SH-SY5Y (cell line): Measurements from ENCODE around the gene CACNA1B.

Experiments used
- GATA2 ChIP-seq: IDR thresholded peaks from 2 replicates; pipeline ENCODE4 v1.6.1; 2011; ENCODE audit warnings: mild to moderate bottlenecking, low read depth, low read length
- GATA3 ChIP-seq: IDR thresholded peaks from 2 replicates; pipeline ENCODE4 v1.6.1; 2011; ENCODE audit warnings: low read depth, mild to moderate bottlenecking, low read length, moderate library complexity

DNA sequence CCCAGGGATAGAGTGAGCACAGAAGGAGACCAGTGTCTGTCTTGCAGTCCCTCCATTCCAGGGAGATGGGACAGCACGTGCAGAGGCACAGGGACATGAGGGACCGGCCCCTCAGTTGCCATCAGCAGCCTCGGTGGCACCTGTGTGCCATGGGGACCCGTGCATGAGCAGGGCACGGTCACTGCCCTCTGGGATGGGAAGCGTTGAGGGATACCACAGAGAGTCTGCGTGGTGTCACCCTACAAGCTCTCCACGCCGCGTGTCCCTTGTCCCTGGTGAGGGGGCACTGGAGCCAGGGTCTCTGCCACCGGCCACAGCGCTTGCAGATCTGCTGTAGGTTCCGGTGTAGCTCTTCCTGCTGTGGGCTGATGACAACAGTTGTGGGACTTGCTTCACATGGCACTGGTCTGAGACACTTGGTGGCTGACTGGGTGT is 108.1 kb downstream of the CACNA1B start:
- TF ChIP-seq GATA2 (no peak), GATA3 (no peak)
